HG02852 (cell line): Measurements from ENCODE around the gene HSD11B2.
"Not testable (repeated sequence)": the region's sequence is repeated elsewhere in the genome, so short reads cannot be mapped to it uniquely, and the experiment has no call there.

Source experiments
- ATAC-seq: cut with Tn5 transposase; IDR thresholded peaks from one replicate; pipeline ENCODE4 v1.9.1; 2021; ENCODE audit warnings: mild to moderate bottlenecking, moderate library complexity; ENCODE audit not compliant: unreplicated experiment

The HSD11B2 gene

GRCh38 chr16:67413978-67414911 is 16.7 kb upstream of the HSD11B2 start:
- ATAC-seq, result no peak

- ATAC-seq, result not testable (repeated sequence)
These were observed 15.5 kb upstream of the HSD11B2 start for GRCh38 chr16:67415421-67415820.

- peak; percentile 73 for ATAC-seq
These were observed 14.8 kb upstream of the HSD11B2 start, which contains the start of gene ZDHHC1 for GRCh38 chr16:67415872-67416793. TSS of gene ZDHHC1 (minus strand) at chr16:67416477. CDS start at chr16:67407775, 8,702 bp downstream.

GRCh38 chr16:67417333-67418061 is 13.4 kb upstream of the HSD11B2 start:
- no peak for ATAC-seq

- no peak for ATAC-seq
These were observed 11.4 kb upstream of the HSD11B2 start for GRCh38 chr16:67419502-67419901.

- ATAC-seq, result no peak
These were observed 11.0 kb upstream of the HSD11B2 start for GRCh38 chr16:67419931-67420330.

- no peak for ATAC-seq
These were observed 9.9 kb upstream of the HSD11B2 start for GRCh38 chr16:67421030-67421429.

- ATAC-seq, result no peak
These were observed 7.9 kb upstream of the HSD11B2 start for GRCh38 chr16:67423015-67423414.

- no peak for ATAC-seq
These were observed 7.2 kb upstream of the HSD11B2 start for GRCh38 chr16:67423611-67424260.

- ATAC-seq, result no peak
These were observed 6.7 kb upstream of the HSD11B2 start for GRCh38 chr16:67424261-67424615.

- no peak for ATAC-seq
These were observed 5.9 kb upstream of the HSD11B2 start for GRCh38 chr16:67425061-67425460.

- ATAC-seq, result no peak
These were observed 5.3 kb upstream of the HSD11B2 start for GRCh38 chr16:67425580-67425979.

- ATAC-seq, result no peak
These were observed 4.9 kb upstream of the HSD11B2 start for GRCh38 chr16:67426022-67426421.

GRCh38 chr16:67426950-67427349 is 4.0 kb upstream of the HSD11B2 start:
- ATAC-seq, result no peak

- ATAC-seq, result no peak
These were observed 2.7 kb upstream of the HSD11B2 start for GRCh38 chr16:67428146-67428731.

GRCh38 chr16:67429053-67429798 is 1.7 kb upstream of the HSD11B2 start:
- ATAC-seq, result no peak

- ATAC-seq, result no peak
These were observed 970 bp upstream of the HSD11B2 start for GRCh38 chr16:67429799-67430503.

- ATAC-seq, result no peak
These were observed 381 bp upstream of the HSD11B2 start for GRCh38 chr16:67430504-67430976.
